ENCODE measurements around the gene COX8A. TPM values are rescaled to one million over a fixed set of nuclear protein-coding genes. Genes with fewer than 3 reads are reported as not detected.

The COX8A gene
- total and polyA plus RNA-seq, 10 of the 15 experiments (the other 5 are each of a cell fraction or from before 2014, with no cell fraction given) = 243 to 1,476 (median 522) TPM

GRCh38 chr11:63952570-63952969 lies 21.9 kb upstream of the COX8A start (continued):
- no peak for TF ChIP-seq RFX5 (IDR thresholded peaks at IDR 0.05; ENCODE audit: low read depth, low read length)
- no peak for TF ChIP-seq SPI1 (IDR thresholded peaks at IDR 0.05; ENCODE audit: borderline replicate concordance, insufficient read depth, low read depth, low read length)
- TF ChIP-seq NR2C1 (IDR thresholded peaks at IDR 0.05) = no peak
- no peak for TF ChIP-seq ZBTB4 (CRISPR knock-in tag; IDR thresholded peaks at IDR 0.05)
- no peak for TF ChIP-seq ZNF24 (IDR thresholded peaks at IDR 0.05)
- no peak for TF ChIP-seq ZNF687 (IDR thresholded peaks at IDR 0.05)
- TF ChIP-seq CREM (IDR thresholded peaks at IDR 0.05; ENCODE audit: low read depth) = no peak
